Dermis microvascular lymphatic vessel endothelial cell (primary cell): ENCODE measurements around the gene SUPT7L. TPM values are rescaled to one million over a fixed set of nuclear protein-coding genes. Genes with fewer than 3 reads are reported as not detected.
A peak's percentile ranks its signal among the peaks of the same experiment; 100 is the strongest.

Experiments
- DNase-seq, 2 donors: peaks; one replicate each; pipeline versions ENCODE4 v3.0.0 to v3.0.0-alpha.2; 2010; ENCODE audit warnings: low read depth in 2 of 2
- total RNA-seq: library from RNA; depleted of rRNA; stranded (reverse); fragments of >200 nt; gene quantifications from 2 replicates; pipeline ENCODE4 v1.2.1, GENCODE V29; 2014

SUPT7L gene, protein sequence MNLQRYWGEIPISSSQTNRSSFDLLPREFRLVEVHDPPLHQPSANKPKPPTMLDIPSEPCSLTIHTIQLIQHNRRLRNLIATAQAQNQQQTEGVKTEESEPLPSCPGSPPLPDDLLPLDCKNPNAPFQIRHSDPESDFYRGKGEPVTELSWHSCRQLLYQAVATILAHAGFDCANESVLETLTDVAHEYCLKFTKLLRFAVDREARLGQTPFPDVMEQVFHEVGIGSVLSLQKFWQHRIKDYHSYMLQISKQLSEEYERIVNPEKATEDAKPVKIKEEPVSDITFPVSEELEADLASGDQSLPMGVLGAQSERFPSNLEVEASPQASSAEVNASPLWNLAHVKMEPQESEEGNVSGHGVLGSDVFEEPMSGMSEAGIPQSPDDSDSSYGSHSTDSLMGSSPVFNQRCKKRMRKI
- 10.0 and 13.7 TPM in 2 replicates for total RNA-seq

GRCh38 chr2:27663285-27664153, at the start of gene SUPT7L, which contains the start of gene SLC4A1AP:
Gene SUPT7L (minus strand): TSS chr2:27663614. CDS start chr2:27662192, 1,422 bp downstream.
Gene SLC4A1AP (plus strand): TSS chr2:27663889. CDS start chr2:27663915, 26 bp downstream.
- peak; percentile 82 to 90 for DNase-seq

GRCh38 chr2:27713201-27713600, 49.8 kb upstream of the SUPT7L start:
- no peak for DNase-seq

DNA sequence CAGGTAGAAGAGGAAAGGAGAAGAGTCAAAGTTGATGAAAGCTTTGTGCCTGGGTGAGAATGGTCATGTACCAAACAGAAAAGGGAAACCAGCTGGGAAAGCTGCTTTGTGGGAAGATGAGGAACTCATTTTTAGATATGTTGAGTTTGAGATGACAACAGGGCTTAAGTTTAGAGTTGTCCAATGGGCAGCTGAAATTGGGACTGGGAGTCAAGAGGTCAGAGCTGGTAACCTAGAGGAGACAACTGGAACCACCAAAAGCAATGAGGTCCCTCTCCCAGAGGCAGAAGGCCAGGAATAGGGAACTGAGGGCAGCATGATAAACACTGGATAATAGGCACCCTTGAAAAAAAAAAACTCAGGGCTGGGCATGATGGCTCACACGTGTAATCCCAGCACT, 49.1 kb upstream of the SUPT7L start:
- no peak for DNase-seq

DNA sequence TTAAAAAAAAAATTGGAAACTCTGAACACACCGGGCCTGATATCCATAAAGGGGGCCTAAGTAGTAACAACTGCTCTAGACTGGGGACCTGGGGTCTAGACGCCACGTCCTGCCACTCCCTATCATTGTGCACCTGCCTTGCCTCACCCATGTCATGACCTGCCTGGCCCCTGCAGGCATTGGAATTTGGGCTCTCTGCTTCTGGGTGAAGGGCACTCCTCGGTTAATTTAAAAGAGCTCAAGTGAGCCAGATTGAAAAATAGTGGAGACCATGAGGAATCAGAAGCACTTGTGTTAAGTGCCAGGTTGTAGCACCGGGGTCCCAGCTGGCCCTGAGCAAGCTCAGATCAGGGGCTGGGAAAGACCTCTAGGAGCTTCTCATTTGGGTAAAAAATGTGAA, 48.4 kb upstream of the SUPT7L start:
- no peak for DNase-seq

- peak in 1 of 2 donors; percentile 64 for DNase-seq
These were observed 47.4 kb upstream of the SUPT7L start for GRCh38 chr2:27710640-27711430.

DNA sequence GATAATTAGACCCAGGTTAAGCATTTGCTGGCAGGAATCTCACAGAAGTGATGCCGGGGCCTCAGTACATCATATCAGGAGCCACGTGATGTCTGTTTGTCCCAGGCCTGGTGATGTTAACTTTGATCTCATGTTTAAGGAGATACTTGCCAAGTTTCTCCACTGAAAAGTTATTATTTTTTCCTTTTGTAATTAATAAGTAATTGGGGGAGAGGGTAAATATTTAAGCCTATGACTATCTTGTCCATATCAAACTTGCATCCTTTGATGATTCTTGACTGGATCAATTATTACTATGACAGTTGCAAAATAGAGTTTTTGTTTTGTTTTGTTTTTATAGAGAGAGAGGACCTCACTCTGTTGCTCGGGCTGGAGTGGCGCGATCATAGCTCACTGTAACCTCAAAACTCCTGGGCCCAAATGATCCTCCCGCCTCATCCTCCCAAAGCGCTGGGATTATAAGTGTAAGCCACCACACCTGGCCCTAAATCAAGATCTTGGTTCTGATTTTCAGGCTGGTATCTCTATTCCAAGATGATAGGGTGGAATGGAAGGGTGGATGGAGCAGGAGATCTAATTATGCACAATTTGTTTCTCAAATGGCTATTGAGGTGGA, 46.7 kb upstream of the SUPT7L start:
- no peak for DNase-seq

DNA sequence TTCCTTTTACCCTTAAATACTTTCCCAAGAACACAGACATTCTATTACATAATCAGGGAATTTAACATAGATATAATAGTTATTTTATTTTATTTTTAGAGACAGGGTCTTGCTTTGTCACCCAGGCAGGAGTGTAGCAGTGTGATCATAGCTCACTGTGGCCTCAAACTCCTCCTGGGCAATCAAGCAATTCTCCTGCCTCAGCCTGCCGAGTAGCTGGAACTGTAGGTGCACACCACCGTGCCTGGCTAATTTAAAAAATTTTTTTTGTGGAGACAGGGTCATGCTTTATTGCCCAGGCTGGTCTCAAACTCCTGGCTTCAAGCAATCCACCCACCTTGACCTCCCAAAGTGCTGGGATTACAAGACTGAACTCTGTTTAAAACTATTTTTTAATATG, 45.9 kb upstream of the SUPT7L start:
- no peak for DNase-seq

GRCh38 chr2:27708666-27709065, 45.3 kb upstream of the SUPT7L start:
- DNase-seq = no peak

- no peak for DNase-seq
These were observed 44.8 kb upstream of the SUPT7L start for GRCh38 chr2:27708257-27708654.

- no peak for DNase-seq
These were observed 44.2 kb upstream of the SUPT7L start for GRCh38 chr2:27707462-27708256.

GRCh38 chr2:27705851-27706622, 42.6 kb upstream of the SUPT7L start:
- DNase-seq = peak in 1 of 2 donors; percentile 86

DNA sequence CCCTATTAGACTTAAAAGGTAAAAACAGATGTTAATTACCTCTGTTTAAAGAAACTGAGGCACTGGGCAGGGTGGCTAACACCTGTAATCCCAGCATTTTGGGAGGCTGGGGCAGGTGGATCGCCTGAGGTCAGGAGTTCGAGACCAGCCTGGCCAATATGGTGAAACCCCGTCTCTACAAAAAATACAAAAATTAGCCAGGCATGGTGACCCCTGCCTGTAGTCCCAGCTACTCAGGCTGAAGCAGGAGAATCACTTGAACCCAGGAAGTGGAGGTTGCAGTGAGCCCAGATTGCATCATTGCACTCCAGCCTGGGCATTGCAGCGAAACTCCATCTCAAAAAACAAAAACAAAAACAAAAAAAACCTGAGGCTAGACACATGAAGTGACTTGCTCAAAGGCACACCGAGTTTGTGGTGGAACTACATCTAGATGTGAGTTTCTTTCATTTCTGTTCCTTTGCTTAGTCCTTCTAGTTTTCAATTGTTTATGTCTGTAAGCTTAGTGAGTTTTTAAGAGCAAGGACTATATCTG, 41.0 kb upstream of the SUPT7L start:
- DNase-seq = no peak

DNA sequence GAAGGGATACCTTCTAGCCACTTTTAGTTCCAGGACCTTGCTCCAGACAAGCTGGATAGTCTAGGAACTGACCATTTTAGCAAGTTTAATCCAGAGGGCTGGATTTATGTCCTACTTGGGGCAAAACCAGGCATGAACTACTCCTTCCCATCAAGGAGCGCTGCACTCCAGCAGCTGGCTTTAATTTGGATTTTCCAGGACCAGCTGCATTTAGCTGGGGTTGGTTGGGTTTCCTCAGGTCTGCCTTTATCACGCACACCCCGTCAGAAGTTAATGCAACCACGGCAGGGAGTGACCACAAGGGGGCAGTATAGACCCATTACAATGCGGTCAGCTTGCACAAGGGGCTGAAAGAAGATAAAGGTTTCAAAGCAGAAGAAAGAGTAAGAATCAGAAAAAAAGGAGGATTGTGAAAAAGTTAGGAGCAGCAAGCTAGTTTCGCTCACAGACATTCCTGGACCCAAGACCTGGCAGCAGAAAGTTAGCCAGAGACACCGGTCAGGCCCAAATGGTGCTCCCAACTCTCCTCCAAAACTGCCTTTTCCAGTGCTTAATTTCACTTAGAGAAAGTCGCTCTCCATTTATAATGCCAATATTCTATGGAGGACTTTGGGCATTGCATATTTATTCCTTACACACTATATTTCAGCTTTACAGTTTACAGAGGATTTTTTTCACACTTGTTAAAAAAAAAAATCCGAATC, 40.4 kb upstream of the SUPT7L start:
- peak; percentile 69 to 84 for DNase-seq

DNA sequence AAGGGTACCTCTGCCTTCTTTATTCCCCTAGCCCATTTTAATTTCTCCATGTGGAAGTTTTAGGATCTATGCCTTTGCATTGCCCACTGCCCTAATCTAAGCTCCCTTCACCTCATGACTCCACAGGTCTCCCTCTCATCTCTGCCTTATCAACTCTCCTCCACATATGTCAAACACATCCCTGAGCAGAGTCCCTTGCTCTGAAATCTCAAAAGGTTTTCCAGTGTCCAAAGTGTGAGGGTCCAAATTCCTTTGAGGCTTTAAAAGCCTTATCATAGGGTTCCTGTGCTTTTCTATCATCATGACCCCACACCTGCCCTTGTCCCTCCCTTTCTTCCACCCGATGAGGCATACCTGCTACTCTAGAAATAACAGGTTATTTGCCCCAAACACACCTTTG, 38.9 kb upstream of the SUPT7L start:
- no peak for DNase-seq

DNA sequence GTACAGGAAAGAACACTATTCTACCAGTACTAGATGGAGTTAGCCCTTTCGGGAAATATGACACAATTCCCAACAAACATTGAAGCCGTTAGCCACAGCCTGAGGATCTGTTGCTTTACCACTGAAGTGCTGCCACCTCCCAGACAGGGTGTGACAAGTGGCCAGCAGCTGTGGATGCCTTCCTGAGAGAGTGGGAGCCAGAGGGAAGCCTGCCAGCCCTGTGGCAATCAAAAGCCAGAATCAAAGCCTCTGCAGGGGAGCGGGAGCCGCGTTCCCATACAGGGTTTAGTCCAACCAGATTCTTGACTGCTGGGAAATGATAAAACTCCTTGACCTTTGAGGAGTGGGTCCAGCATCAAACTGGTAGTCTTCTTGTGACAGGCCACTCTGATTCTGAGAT, 38.3 kb upstream of the SUPT7L start:
- no peak for DNase-seq

GRCh38 chr2:27697660-27698059, 34.2 kb upstream of the SUPT7L start:
- no peak for DNase-seq

- DNase-seq = no peak
These were observed 26.6 kb upstream of the SUPT7L start for GRCh38 chr2:27690052-27690451.

GRCh38 chr2:27689424-27689823, 26.0 kb upstream of the SUPT7L start:
- DNase-seq = no peak

DNA sequence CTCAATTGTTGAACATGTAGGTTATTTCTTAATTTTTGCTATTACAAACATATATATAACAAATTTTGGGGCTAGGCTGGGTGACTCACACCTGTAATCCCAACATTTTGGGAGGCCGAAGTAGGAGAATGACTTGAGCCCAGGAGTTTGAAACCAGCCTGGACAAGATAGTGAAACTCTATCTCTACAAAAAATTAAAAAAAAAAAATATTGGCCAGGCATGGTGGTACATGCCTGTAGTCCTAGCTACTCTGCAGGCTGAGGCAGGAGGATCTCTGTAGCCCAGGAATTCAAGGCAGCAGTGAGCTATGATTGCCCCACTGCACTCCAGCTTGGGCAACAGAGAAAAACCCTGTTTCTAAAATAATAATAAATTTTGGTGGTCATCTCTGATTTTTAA, 23.8 kb upstream of the SUPT7L start:
- DNase-seq = no peak
